Left ventricle myocardium inferior (tissue), 1 donor: ENCODE measurements around the gene PLCB2. TPM values are rescaled to one million over a fixed set of nuclear protein-coding genes. Genes with fewer than 3 reads are reported as not detected.

Experiments
- DNase-seq: peaks from one replicate; pipeline ENCODE4 v3.0.0-alpha.2; 2020
- H3K27ac ChIP-seq: fragments of 200-600 bp; replicated peaks from 2 replicates; pipeline ENCODE4 v1.8.0; 2021
- H3K27me3 ChIP-seq: fragments of 200-600 bp; 2 replicates; pipeline ENCODE4 v1.8.0; 2021; ENCODE audit warnings: low read depth
- H3K36me3 ChIP-seq: fragments of 200-600 bp; 2 replicates; pipeline ENCODE4 v1.8.0; 2021
- H3K4me1 ChIP-seq: fragments of 200-600 bp; 2 replicates; pipeline ENCODE4 v1.8.0; 2021
- H3K4me3 ChIP-seq: fragments of 200-600 bp; 2 replicates; pipeline ENCODE4 v1.8.0; 2021; ENCODE audit warnings: mild to moderate bottlenecking, moderate library complexity
- H3K9me3 ChIP-seq: fragments of 200-600 bp; replicated peaks from 2 replicates; pipeline ENCODE4 v1.8.0; 2021
- CTCF ChIP-seq: fragments of 200-600 bp; IDR thresholded peaks from 2 replicates; pipeline ENCODE4 v1.8.0; 2021; ENCODE audit warnings: antibody characterized with exemption, mild to moderate bottlenecking, borderline replicate concordance
- intact Hi-C: fragments of 100-400 bp; cut with micrococcal nuclease; formaldehyde crosslinking; loops from one replicate; pipeline ENCODE4 v1.11.0; 2022
- total RNA-seq: library from RNA; stranded (reverse); fragmentation: NEBNext Ultra II Directional; extraction: Animal tissue kit (Norgen Biotek cat#: 25700); gene quantifications from one replicate; pipeline ENCODE4 v1.2.1, GENCODE V29; 2021
- donor health status: DM: no; HTN: yes; CAD: no; lungs with severe emphysema.

PLCB2 gene
- total RNA-seq, 1 donor from 2014 or later, result 8.5 TPM

- intact Hi-C loops, result no loop called here
- Histone ChIP-seq H3K27me3 (no peaks in the 10 kb centered on the region), H3K27ac (peak overlapping the region; percentile 99), H3K4me1 (peaks cover 35% of the 10 kb centered on the region), H3K36me3 (no peaks in the 10 kb centered on the region), H3K9me3 (no peaks in the 10 kb centered on the region), H3K4me3 (no peak overlapping the region)
- peak; percentile 91 for TF ChIP-seq CTCF
- DNase-seq, result no peak
These were observed 13.2 kb upstream of the PLCB2 start for GRCh38 chr15:40320931-40321371.

GRCh38 chr15:40320409-40320808 is 12.7 kb upstream of the PLCB2 start:
- no peak for TF ChIP-seq CTCF
- intact Hi-C loops, result no loop called here
- H3K36me3 ChIP-seq, result no peaks in the 10 kb centered on the region
- H3K27ac ChIP-seq, result no peak overlapping the region
- H3K4me1 ChIP-seq, result peaks cover 30% of the 10 kb centered on the region
- H3K27me3 ChIP-seq, result no peaks in the 10 kb centered on the region
- no peaks in the 10 kb centered on the region for H3K9me3 ChIP-seq
- H3K4me3 ChIP-seq, result no peak overlapping the region
- DNase-seq, result no peak

- intact Hi-C loops, result no loop called here
- no peak overlapping the region for H3K27ac ChIP-seq
- no peak overlapping the region for H3K4me3 ChIP-seq
- H3K27me3 ChIP-seq, result no peaks in the 10 kb centered on the region
- H3K9me3 ChIP-seq, result no peaks in the 10 kb centered on the region
- H3K36me3 ChIP-seq, result no peaks in the 10 kb centered on the region
- DNase-seq, result no peak
- peaks cover 20% of the 10 kb centered on the region for H3K4me1 ChIP-seq
- TF ChIP-seq CTCF, result no peak
These were observed 9.8 kb upstream of the PLCB2 start for GRCh38 chr15:40317580-40317979.

- Histone ChIP-seq H3K27me3 (no peaks in the 10 kb centered on the region), H3K27ac (no peak overlapping the region), H3K9me3 (no peaks in the 10 kb centered on the region), H3K4me1 (peaks cover 18% of the 10 kb centered on the region), H3K4me3 (no peak overlapping the region), H3K36me3 (no peaks in the 10 kb centered on the region)
- intact Hi-C loops, result no loop called here
- TF ChIP-seq CTCF, result no peak
- DNase-seq, result no peak
These were observed 9.2 kb upstream of the PLCB2 start for GRCh38 chr15:40316931-40317330.

- Histone ChIP-seq H3K27me3 (no peaks in the 10 kb centered on the region), H3K4me3 (no peak overlapping the region), H3K36me3 (no peaks in the 10 kb centered on the region), H3K9me3 (no peaks in the 10 kb centered on the region), H3K4me1 (peaks cover 12% of the 10 kb centered on the region), H3K27ac (no peak overlapping the region)
- intact Hi-C loops, result no loop called here
- no peak for TF ChIP-seq CTCF
- no peak for DNase-seq
These were observed 7.1 kb upstream of the PLCB2 start for GRCh38 chr15:40314723-40315276.
